GM18498 (cell line): ENCODE data around the gene CLEC20A.
A peak's percentile ranks its signal among the peaks of the same experiment; 100 is the strongest.

Source experiments
- ATAC-seq: cut with Tn5 transposase; IDR thresholded peaks from one replicate; pipeline ENCODE4 v1.9.1; 2021; ENCODE audit warnings: mild to moderate bottlenecking, moderate library complexity; ENCODE audit not compliant: unreplicated experiment

The CLEC20A gene

DNA sequence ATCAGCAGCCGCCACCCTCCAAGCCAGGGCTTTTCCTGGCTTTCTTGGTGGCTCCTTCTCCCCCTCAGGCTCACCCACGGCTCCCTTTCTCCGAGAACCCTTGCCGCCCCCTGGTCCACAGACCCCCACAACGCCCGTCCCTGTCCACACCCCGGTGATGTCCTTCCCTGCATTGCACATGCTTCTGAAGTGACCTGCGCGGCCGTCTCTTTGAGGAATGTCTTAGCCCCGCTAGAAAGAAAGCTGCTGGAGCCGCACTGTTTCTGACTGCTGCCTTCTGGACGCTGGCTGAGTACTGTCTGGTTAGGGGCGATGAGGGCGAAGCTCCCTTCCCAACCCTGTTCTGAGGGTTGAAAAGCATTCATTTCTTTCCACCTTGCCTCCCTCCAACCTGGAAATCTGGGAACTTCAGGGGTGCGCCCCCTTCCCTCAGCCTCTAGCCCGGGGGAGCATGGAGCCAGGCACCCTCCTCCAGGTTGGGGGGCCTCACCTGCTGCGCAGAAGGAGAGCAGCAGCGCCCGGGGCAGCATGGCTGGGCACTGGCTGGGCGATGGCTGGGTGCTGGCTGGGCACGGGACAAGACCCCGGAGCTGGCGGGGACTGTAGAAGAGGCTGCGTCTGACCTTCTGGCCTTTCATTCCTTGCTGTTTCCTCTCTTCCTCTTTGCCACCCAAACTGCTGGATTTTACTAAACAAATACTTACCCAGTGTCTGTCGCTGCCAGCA lies at the start of gene CLEC20A:
Gene CLEC20A (minus strand): TSS at position 555 of the 726 bp plus-strand sequence. CDS start 25 bp downstream, at position 530.
- ATAC-seq, result no peak

DNA sequence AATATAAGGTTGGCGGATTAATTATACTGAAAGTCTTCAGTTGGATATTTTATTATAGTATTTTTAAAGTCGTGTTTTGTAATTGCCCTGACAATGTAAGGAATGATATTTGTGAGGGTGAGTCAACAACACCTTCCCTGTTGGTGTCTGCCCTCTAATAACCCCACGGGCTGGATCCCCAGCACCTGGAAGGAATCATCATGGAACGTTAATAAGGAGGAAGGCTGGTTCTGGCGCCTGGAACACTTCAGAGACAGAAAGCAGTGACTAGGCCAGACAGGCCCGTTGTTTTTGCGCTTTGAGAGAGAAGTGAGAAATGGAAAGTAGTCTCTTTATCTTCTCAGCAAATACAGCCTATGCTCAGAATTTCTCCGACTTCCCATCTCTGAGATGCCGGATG lies 47.8 kb upstream of the CLEC20A start:
- ATAC-seq, result no peak

DNA sequence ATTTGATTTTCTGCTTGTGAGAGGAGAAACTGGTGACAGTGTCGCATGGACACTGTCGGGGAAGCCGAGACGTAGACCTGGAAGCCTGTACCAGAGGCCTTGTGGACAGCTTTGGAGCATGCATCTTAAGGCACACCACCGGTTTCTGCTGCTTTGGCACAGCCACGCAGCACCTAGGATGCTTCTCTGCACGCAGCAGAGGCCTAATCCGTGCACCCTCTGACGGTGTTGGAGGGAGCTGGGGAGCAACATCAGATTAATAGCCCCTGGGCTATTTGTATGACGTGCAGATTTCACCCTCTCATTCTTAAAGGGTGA lies 46.5 kb upstream of the CLEC20A start:
- ATAC-seq, result peak; percentile 41

DNA sequence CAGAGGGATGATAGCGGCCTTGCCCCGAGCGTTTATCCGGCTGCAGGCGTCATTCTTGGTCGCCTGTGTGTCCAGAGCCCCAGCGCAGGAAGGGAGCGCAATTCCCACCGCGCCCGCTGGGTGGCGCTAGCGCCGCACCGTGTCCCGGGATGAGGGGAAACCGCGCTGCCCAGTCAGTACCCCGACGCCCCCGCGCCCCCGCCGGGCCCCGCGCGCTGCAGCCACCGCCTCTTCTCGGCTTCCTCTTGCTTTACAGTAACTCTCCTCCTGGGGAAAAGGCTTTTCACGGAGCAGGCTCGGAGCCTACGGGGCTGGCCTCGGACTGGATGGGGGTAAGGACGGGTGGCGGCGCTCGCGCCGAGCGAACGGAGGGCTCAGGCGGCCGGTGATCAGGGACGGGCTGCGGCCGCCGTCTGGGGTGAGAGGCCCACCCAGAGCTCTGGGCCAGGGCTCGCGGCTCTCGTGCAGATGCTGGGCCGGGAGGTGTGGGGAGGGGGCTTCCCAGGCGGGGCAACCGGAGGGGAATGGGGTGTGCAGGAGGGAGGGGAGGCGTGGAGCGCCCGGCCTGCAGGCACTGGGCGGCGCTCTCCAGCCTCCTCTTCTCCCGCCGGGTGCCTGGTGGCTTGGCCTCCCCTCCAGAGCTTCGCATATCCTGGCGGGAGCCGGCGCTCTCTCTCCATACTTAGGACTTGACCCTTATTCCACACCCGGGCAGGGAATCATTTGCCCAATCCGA lies 46.0 kb upstream of the CLEC20A start:
- peak; percentile 79 for ATAC-seq

DNA sequence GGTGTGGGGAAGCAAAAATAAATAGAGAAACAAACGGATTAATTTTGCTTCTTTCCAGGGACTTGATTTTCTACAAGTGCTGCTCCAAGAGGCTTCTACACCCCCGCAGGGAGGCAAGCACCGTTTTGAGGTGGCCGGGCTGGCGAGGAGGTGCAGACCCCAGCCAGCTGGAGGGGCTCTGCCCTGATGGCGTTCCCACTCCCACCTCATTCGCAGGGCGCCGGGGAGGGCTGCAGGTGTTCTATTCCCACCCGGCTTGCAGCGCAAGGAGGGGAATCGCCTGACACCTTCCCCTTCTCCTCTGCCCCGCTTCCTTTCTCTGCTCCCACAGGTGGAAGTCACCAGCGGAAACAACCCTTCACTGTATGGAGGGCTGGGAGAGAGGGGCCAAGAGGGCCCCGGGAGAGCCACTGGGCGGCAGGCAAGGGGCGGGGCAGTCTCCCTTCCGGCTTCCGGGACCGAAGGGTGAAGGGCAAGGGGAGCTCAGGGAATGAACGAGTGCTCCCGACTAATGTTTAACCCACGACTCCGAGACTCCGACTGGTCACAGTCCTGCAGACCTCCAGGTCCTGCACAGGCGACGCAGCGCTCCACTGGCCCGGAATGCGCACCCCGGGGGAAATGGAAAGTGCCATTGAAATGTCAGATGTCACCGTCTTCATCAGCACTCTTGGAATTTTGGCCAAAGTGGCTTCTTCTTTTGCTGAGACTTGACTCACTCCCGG lies 45.2 kb upstream of the CLEC20A start:
- peak; percentile 51 for ATAC-seq

DNA sequence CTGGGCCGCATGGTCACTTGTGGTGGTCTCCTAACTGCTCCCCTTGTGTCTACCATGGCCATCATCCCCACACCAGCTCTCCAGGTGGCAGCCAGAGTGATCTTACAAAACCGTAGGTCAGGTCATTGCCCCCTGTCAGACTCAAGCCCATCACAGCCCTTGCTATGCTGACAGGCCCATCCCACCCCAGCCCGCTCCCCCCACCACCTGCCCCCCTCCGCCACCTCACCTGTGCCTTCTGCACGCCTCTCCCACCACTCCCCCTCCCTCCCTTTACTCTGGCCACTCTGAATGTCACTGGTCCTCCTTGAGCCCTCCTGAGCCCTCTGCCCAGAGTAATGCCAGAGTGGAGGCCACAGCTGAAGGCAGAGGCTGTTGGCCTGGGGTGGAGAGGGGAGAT lies 44.6 kb upstream of the CLEC20A start:
- no peak for ATAC-seq

DNA sequence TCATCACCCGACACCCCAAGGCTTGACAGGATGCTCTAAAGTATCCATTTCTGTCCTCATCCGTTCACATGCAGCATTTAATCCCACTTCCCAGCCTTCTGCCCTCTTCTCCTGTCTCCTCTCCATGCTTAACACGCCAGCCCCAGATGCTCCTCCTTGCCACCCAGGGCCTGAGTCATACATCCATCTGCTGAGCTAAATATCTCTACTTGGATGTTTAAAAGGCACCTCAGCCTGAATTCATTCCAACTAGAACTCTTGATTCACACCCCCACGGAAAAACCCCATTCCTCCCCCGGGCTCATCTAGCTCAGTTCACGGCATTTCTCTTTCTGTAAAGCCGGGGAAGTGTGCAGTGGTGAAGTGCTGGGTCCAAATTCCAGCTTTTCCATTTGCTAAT lies 43.9 kb upstream of the CLEC20A start:
- no peak for ATAC-seq

DNA sequence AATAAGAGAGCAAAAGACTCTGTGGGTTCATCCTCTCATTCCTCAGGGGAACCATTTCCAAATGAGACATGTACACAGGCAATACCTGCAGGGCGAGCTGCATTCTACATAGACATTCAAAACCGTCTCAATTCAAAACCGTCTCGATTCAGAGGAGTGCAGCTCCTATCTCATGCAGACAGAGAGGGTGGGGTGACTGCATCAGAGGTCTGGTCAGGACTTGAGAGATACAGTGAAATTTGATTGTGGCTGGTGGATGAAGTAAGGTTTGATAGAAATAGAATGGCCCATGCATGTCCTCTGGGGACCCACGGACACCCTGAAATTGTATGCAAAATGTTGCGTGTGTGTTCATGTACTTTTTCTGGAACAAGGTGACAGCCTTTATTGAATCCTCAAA lies 43.4 kb upstream of the CLEC20A start:
- no peak for ATAC-seq

DNA sequence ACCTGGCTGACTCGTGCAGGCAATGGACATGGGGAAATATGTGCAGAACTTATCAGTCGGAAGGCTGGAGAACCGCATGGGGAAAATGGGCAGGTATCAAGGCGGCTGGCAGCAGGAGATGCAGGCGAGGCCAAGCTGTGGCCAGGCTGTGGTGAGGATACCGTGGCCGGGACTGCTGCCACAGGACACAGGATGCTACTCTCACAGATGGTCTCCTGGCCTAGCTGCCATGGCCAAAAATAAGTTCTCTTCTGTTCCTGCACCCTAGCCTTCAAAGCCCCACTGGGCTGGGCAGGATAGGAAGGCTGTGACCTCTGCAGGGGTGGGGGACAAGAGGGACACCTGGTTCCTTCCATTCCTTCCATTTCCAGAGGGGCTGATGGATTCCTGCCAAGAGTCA lies 42.5 kb upstream of the CLEC20A start:
- ATAC-seq, result no peak

DNA sequence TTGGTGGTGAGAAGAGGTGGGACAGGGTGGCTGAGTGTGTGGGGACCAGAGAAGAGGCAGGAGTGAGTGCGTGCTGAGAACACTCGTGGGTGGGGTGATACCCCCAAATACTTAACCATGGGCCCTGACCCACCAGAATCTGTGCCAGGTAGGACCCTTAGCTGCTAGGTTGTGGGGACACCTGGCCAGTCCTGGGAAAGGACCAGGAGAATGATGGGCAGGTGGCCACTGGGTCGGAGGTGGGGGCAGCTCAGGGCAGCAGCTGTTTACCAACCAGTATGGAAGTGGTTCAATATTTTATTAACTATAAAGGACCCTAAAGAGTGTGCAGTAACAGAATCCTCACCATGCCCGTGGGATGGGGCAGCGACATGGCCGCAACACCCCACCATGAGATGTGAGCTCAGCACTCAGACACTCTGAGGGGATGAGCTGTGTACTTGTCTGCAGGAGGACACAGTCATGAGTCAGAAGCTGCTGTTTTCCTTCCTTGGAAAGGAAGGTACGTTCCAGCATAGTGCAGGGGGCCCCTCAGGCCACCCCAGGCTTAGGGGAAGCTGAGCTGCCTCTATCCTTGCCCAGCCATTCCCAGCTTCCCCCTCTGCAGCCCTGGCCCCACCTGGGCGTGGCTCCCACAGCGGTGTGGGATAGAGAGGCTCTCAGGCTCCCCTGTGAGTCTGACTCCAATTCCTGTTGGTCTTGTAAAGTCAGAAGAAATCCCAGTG lies 41.6 kb upstream of the CLEC20A start:
- ATAC-seq, result no peak

DNA sequence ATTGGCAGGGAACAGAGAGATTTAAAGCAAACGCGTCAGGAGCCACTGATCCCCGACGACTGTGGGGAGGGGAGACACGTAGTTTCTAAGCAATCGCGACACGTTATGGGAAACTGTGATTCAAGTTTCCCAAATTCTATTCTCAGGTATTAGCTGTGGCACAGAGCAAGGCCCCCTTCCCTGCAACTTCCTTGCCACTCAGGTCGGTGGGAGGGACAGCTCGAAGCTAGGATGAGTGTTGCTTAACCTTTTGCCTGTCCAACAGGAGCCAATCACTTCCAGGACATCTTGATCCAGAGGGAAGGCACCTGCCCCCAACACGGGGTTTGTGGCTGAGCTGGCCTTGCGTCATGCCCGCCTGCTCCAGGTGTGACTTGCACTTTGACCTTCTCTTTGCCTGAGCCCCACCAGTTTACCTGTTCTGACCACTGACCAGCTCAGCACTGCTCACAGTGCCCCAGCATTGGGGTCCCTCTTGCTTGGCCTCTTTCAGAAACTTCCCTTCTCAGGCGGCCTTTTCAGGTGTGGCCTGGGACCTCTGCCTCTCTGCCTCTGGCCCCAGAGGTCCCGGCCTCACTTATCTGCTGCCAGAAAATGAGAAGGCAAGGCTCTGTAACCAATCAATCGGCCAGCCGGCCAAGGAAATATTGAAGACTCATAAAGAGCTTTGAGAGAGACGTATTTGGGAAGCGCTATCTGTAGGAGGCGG lies 40.8 kb upstream of the CLEC20A start:
- ATAC-seq, result no peak

DNA sequence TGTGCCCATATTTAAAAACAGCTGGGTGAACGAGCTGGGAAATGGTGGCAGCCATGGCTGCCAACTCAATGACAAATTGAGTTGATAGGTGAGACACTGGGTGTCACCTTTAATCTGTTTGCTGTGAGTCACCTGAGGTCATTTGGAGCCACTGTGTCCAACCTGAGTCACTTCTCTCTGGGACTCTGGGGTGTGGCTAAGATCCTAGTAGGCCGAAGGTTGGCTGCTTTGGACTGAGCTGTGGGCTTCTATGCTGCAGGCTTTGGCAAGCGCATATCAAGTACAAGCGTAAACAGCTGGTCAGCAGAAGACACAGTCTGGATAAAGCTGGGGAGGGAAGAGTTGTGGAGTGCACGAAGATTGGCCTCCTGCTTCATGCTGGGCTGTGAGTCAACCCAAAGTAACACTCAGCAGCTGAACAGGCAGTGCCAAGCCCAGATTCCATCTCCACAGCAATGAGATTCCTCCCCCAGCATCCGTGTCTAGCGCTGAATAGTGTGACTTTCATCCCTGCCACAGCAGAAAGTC lies 40.1 kb upstream of the CLEC20A start:
- no peak for ATAC-seq

DNA sequence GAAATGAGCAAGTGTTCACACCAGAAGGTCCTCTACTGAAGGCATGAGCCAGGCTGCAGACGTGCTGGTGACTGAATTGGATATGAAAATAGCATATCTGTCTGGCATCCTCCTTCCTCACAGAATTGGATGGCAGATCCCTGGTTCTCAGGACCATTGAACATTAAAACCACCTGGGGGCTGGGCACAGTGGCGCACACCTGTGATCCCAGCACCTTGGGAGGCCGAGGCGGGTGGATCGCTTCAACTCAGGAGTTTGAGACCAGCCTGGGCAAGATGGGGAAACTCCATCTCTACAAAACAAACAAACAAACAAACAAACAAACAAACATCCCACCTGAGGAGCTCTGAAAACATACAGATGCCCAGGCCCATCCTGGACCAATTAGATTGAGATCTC lies 39.6 kb upstream of the CLEC20A start:
- no peak for ATAC-seq

DNA sequence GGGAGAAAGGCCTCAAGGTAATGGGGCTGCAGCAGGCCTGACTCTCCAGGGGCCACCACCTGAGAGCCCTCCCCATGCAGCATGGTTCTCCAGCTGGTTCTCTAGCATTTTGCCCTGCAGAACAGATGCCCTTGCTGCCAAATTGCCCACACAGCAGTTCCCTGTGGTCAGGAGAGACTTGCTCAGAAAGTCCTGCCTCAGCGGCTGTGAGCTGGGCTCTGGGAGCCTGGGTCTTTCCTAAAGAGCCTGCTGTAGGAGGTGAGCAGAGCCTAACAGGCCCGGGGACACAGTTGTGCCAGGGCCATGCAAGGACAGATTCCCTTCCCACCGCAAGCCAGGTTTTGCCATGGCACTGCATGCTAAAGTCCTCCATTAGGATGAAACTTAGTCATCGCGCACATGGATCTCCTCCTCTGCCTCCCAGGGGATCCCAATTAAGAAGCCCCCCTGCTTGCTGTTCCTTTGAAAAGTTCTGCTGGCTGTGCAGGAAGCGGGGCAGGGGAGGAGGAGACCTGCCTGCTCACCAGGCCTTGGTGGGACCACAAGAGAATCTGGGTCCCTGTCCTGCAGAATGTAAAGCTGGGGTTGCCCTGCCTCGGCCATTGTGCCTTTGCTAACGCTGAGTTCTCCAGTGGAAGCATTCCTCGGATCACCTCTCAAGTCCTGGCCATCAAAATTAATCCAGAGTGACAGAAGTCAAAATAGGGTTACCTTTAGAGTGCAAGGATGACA lies 37.5 kb upstream of the CLEC20A start:
- ATAC-seq, result no peak

DNA sequence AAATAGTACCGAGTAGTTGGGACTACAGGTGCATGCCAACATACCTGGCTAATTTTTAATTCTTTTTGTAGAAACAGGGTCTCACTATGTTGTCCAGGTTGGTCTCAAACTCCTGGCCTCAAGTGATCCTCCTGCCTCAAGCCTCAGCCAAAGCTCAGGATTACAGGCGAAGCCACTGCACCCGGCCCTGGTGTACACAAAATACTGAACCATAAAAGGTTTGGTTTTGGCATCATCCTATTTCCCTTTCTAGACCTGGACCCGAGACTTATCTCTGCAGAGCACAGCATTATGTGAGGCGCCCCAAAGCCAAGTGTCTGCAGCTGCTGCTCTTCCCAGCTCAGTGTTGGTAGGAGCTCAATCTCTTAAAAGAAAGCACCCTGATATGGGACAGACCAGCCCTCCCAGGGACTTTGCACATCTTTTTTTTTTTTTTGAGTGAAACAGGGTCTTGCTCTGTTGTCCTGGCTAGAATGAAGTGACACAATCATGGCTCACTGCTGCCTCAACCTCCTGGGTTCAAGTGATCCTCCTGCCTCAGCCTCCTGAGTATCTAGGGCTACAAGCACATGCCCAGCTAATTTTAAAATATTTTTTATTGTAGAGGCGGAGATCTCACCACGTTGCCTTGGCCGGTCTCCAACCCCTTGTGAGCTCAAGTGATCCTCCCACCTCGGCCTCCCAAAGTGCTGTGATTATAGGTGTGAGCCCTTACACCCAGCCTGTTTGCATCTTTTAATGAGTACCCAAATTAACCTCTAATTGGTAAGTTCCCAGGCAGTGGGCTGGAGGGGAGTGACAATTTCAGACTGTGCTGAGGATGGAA lies 36.6 kb upstream of the CLEC20A start:
- no peak for ATAC-seq

DNA sequence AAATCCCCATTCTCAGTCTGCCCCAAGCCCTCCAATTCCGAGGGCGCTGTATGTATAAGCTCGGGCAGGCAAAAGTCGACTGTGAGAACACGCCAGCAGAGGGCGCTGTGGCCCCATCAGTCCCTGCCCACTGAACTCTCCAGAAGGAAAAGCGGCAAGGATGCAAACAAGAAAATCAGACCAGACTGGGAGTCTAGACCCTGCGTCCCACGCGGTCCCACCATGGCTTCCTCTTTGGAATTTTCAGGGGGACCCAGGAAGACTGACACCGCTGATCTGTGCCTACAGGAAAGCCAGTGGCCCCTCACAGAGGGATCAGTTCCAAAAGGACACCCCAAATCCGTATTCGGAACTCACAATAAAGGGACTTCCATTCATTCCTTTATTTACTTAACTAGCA lies 35.6 kb upstream of the CLEC20A start:
- ATAC-seq, result peak; percentile 80

DNA sequence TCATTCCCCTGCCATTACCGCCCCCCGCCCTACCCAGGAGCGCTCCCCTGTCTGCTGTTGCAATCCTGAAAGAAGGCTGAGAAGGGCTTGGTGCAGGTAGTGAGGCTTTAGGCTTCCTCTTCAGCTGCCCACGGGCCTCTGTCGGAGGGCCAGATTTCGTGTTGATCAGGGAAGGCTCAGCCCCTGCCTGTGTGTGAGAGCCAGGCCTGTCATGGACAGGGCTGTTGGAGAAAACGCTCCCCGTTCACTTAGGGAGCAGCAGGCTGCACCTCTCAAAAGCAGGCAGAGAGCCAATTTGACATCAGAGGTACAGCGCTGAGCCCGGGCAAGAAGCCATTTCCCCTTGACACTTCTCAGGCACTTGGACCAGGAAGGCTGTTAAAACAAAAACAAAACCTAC lies 35.1 kb upstream of the CLEC20A start:
- ATAC-seq, result peak; percentile 23

DNA sequence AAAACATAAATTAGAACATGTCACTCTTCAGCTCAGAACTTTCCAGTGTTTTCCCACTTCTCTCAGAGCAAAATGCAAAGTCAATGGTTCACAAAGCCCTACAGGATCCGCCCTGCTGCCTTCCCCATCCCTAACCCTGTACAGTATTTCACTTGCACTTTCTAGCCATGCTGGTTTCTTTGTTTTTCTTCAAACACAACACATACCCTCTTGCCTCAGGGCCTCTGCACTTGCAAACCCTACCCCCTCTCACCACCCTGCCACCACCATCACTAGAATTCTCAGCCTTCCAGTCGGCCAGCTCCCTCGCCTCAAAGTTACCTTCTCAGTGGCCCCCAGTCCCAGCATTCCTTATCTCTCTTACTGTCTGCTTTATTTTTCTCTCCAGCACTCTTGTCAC lies 33.7 kb upstream of the CLEC20A start:
- ATAC-seq, result no peak

DNA sequence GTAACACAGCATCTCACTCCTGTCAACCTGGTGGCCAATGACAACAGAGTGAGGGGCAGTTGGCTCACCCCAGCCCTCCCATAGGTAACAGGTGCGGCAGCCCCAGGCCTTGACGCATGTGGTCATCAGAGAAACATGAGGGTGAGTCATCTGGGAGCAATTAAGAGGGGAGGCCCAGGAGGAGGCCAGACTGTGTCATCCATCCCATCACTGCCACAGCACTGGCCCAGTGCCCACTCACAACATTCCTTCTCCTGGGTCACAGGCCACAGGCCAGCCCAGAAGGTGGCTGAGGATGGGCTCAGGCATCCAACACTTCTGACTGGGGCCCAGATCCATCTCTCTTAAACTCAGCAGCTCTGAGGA lies 33.3 kb upstream of the CLEC20A start:
- ATAC-seq, result no peak
